MCF 10A (cell line): ENCODE data around the gene NBL1. TPM values are rescaled to one million over a fixed set of nuclear protein-coding genes. Genes with fewer than 3 reads are reported as not detected.

Experiments used
- BruUV-seq: library from RNA; stranded (reverse); fragments of 400-500 nt; replicated peaks from 2 replicates; lab custom pipeline; 2021; lab: Mats Ljungman, UMichigan
- CTCF ChIA-PET: fragments of 300-600 bp; sonication (Branson Sonifier 250); formaldehyde crosslinking; extraction: SDS; loops from one replicate; lab custom pipeline; 2021; ENCODE audit warnings: antibody characterized with exemption, inconsistent platforms; lab: Yijun Ruan, JAX
- POLR2A ChIA-PET: fragments of 300-600, 350-650 bp; sonication (Branson Sonifier 250); formaldehyde crosslinking; extraction: SDS; loops from one replicate; lab custom pipeline; 2020; ENCODE audit warnings: antibody characterized with exemption, inconsistent platforms; lab: Yijun Ruan, JAX
- DNase-seq: peaks from one replicate; pipeline ENCODE4 v3.0.0-alpha.2; 2018; ENCODE audit not compliant: unreplicated experiment
- H3K27ac Mint-ChIP-seq: one replicate; pipeline ENCODE4 v1.8.0; 2022; ENCODE audit warnings: mild to moderate bottlenecking, low read depth, mixed read lengths; ENCODE audit not compliant: unreplicated experiment
- H3K27me3 Mint-ChIP-seq: one replicate; pipeline ENCODE4 v1.8.0; 2022; ENCODE audit warnings: mixed read lengths; ENCODE audit not compliant: insufficient read depth, unreplicated experiment
- H3K36me3 Mint-ChIP-seq: one replicate; pipeline ENCODE4 v1.8.0; 2022; ENCODE audit warnings: mild to moderate bottlenecking, moderate library complexity, mixed read lengths; ENCODE audit not compliant: insufficient read depth, unreplicated experiment
- H3K4me1 Mint-ChIP-seq: one replicate; pipeline ENCODE4 v1.8.0; 2022; ENCODE audit warnings: mixed read lengths; ENCODE audit not compliant: insufficient read depth, unreplicated experiment
- H3K4me3 Mint-ChIP-seq: one replicate; pipeline ENCODE4 v1.8.0; 2022; ENCODE audit warnings: mild to moderate bottlenecking, moderate library complexity, mixed read lengths; ENCODE audit not compliant: unreplicated experiment
- H3K9me3 Mint-ChIP-seq: one replicate; pipeline ENCODE4 v1.8.0; 2022; ENCODE audit warnings: mixed read lengths; ENCODE audit not compliant: unreplicated experiment
- CTCF ChIP-seq: fragments of 200-600 bp; IDR thresholded peaks from one replicate; pipeline ENCODE4 v1.8.0; 2022; ENCODE audit warnings: antibody characterized with exemption, mild to moderate bottlenecking; ENCODE audit not compliant: unreplicated experiment
- intact Hi-C: fragments of 100-400 bp; cut with micrococcal nuclease; formaldehyde crosslinking; loops from 2 replicates; pipeline ENCODE4 v1.14.1; 2022
- total RNA-seq: library from RNA; stranded (reverse); gene quantifications from 2 replicates; pipeline ENCODE4 v1.2.3, GENCODE V29; 2022

Gene NBL1
- total RNA-seq, 1 experiment from 2014 or later, result 70.4 TPM

- no peak for TF ChIP-seq CTCF
- H3K9me3 Mint-ChIP-seq, result no peaks in the 10 kb centered on the region
- H3K36me3 Mint-ChIP-seq, result peaks cover 6% of the 10 kb centered on the region
- DNase-seq, result peak; percentile 35
- TSS peak; percentile 59 for BruUV-seq
- peak overlapping the region; percentile 98 for H3K27ac Mint-ChIP-seq
- H3K4me1 Mint-ChIP-seq, result peaks cover 28% of the 10 kb centered on the region
- intact Hi-C loops, result loop anchor here (2.0 to 5.0 kb wide), 2 partner anchors 45 to 200 kb away; no protein-coding TSS in a partner anchor
- POLR2A ChIA-PET, result interaction anchor here (0.7 to 4.3 kb wide), 20 partner anchors 8 to 348 kb away, joined by 3 to 101 read pairs (median 5); partner anchors contain the start of genes CAPZB and NBL1
- peak overlapping the region; percentile 95 for H3K4me3 Mint-ChIP-seq
- CTCF ChIA-PET, result interaction anchor here (0.7 to 2.1 kb wide), 5 partner anchors 44 to 231 kb away, joined by 3 to 9 read pairs (median 3); no protein-coding TSS in a partner anchor
- H3K27me3 Mint-ChIP-seq, result no peaks in the 10 kb centered on the region
Measured at GRCh38 chr1:19597496-19598309, 46.4 kb upstream of the NBL1 start.

GRCh38 chr1:19599810-19600209 lies 44.3 kb upstream of the NBL1 start:
- peak overlapping the region; percentile 13 for H3K27ac Mint-ChIP-seq
- peaks cover 33% of the 10 kb centered on the region for H3K4me1 Mint-ChIP-seq
- intact Hi-C loops, result loop anchor here (5.0 kb wide), 1 partner anchor 203 kb away; no protein-coding TSS in a partner anchor
- H3K27me3 Mint-ChIP-seq, result no peaks in the 10 kb centered on the region
- BruUV-seq, result no TSS peak
- no peaks in the 10 kb centered on the region for H3K9me3 Mint-ChIP-seq
- DNase-seq, result no peak
- ChIA-PET POLR2A (interaction anchor here (0.6 to 2.9 kb wide), 4 partner anchors 10 to 101 kb away, joined by 3 to 12 read pairs (median 4); partner anchors contain the start of gene NBL1), CTCF (no interaction called here)
- H3K4me3 Mint-ChIP-seq, result no peak overlapping the region
- no peak for TF ChIP-seq CTCF
- H3K36me3 Mint-ChIP-seq, result peaks cover 6% of the 10 kb centered on the region

GRCh38 chr1:19602486-19602885 lies 41.6 kb upstream of the NBL1 start:
- Mint-ChIP-seq H3K36me3 (peaks cover 6% of the 10 kb centered on the region), H3K9me3 (no peaks in the 10 kb centered on the region), H3K27me3 (no peaks in the 10 kb centered on the region), H3K4me1 (peaks cover 35% of the 10 kb centered on the region), H3K27ac (peak overlapping the region; percentile 30), H3K4me3 (no peak overlapping the region)
- BruUV-seq, result no TSS peak
- no peak for DNase-seq
- ChIA-PET POLR2A (no interaction called here), CTCF (no interaction called here)
- TF ChIP-seq CTCF, result no peak
- intact Hi-C loops, result no loop called here

GRCh38 chr1:19605967-19606366 lies 38.1 kb upstream of the NBL1 start:
- H3K36me3 Mint-ChIP-seq, result peaks cover 23% of the 10 kb centered on the region
- H3K9me3 Mint-ChIP-seq, result no peaks in the 10 kb centered on the region
- ChIA-PET POLR2A (interaction anchor here (0.8 to 2.0 kb wide), 6 partner anchors 8 to 118 kb away, joined by 3 to 12 read pairs (median 4); a partner anchor contains a TSS), CTCF (interaction anchor here (0.7 to 1.3 kb wide), 4 partner anchors 24 to 215 kb away, joined by 3 to 5 read pairs (median 3); no protein-coding TSS in a partner anchor)
- BruUV-seq, result no TSS peak
- DNase-seq, result no peak
- no peak overlapping the region for H3K27ac Mint-ChIP-seq
- no peak overlapping the region for H3K4me3 Mint-ChIP-seq
- TF ChIP-seq CTCF, result no peak
- no peaks in the 10 kb centered on the region for H3K27me3 Mint-ChIP-seq
- intact Hi-C loops, result no loop called here
- H3K4me1 Mint-ChIP-seq, result peaks cover 19% of the 10 kb centered on the region
